ES-I3 (cell line): Measurements from ENCODE around the gene PCNX4.

Experiments used
- H3K36me3 ChIP-seq: 2 replicates; pipeline ENCODE4 v1.6.1; 2013; ENCODE audit warnings: mild to moderate bottlenecking, low read length, control low read depth, moderate library complexity; ENCODE audit not compliant: insufficient read depth
- H3K4me1 ChIP-seq: 2 replicates; pipeline ENCODE4 v1.6.1; 2013; ENCODE audit warnings: mild to moderate bottlenecking, control low read depth, low read length; ENCODE audit not compliant: insufficient read depth
- H3K9ac ChIP-seq: 2 replicates; pipeline ENCODE4 v1.6.1; 2013; ENCODE audit warnings: low read depth, mild to moderate bottlenecking, low read length, moderate library complexity
- H3K9me3 ChIP-seq: 2 replicates; pipeline ENCODE4 v1.6.1; 2013; ENCODE audit warnings: mild to moderate bottlenecking, low read length, moderate library complexity; ENCODE audit not compliant: control insufficient read depth, insufficient read depth

Gene PCNX4

DNA sequence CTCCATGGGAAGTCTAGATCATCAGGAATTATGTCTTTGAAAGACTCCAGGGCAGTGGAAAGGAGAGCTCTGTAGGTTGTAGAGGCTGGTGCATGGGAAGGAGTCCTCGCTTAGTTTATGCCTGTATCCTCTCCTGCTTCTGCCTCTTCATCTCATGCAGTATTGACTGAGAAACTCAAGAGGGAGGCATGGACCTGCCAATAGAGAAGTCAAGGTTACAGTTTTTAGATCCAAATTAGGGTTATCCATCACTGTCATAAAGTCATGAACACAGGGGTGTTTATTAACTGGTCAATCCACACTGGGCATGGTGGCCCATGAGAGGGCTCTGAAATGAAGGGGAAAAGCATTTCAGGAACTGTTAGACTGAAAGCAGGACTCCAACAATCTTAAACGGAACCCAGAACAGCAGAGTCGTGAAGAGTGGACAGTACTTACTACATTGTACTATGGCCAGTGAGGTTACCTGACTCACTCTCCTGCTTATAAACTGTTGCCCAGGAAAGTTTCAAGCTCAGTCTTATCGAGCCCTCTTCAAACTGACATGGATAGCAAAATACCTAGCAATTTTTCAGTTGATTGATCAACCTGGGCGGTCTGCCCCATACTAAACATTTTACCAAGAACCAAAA, 103.6 kb downstream of the PCNX4 start:
- peaks cover 10% of the 10 kb centered on the region; the same call in 1 of the 2 replicates for H3K4me1 ChIP-seq
- no peak overlapping the region for H3K9ac ChIP-seq
- H3K9me3 ChIP-seq = 0 out of 2 replicates have a peak, but pooled peaks cover 3% of the 10 kb centered on the region
- H3K36me3 ChIP-seq = no peaks in the 10 kb centered on the region

GRCh38 chr14:60196291-60196690, 104.6 kb downstream of the PCNX4 start:
- Histone ChIP-seq H3K4me1 (peaks cover 10% of the 10 kb centered on the region; the same call in 1 of the 2 replicates), H3K36me3 (no peaks in the 10 kb centered on the region), H3K9ac (no peak overlapping the region), H3K9me3 (0 out of 2 replicates have a peak, but pooled peaks cover 3% of the 10 kb centered on the region)

- H3K4me1 ChIP-seq = peaks cover 10% of the 10 kb centered on the region; the same call in 1 of the 2 replicates
- no peaks in the 10 kb centered on the region for H3K36me3 ChIP-seq
- H3K9me3 ChIP-seq = 0 out of 2 replicates have a peak, but pooled peaks cover 3% of the 10 kb centered on the region
- H3K9ac ChIP-seq = no peak overlapping the region
These were observed 106.0 kb downstream of the PCNX4 start for GRCh38 chr14:60197629-60198303.

GRCh38 chr14:60199321-60199720, 107.6 kb downstream of the PCNX4 start:
- Histone ChIP-seq H3K9ac (no peak overlapping the region), H3K36me3 (no peaks in the 10 kb centered on the region), H3K4me1 (peaks cover 16% of the 10 kb centered on the region), H3K9me3 (0 out of 2 replicates have a peak, but pooled peaks cover 3% of the 10 kb centered on the region)

DNA sequence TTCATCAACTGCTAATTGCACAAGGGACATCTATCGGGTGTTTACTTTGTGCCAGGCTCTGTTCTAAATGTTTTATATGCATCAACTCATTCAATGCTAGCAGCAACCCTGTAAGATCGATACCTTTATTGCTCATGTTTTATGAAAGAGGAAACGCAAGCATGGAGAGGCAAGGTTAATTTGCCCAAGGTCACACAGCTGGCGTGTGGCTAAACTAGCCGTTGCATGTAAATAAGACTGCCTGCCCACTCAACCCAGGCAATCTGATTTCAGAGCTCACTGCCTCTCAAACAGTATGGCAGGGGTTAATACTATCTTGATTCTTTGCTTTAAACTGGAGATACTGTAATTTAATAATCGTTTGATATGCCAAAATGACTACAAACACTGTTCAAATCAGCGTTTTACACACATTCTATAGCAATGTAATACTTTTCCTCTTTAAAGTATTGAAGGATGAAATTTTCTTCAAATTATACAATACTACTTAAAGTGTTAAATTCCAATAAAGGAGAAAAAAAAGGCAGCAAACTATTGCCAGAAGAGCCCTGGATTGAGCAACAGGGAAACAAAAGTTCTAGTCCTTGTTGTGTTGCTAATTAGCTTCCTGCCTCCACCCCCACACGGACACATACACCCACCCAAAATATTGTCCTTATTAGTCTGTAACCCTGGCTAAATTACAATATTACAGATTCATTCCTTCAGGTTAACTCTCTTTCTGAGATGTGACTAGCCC, 112.5 kb downstream of the PCNX4 start:
- H3K9ac ChIP-seq = no peak overlapping the region
- peaks cover 14% of the 10 kb centered on the region for H3K4me1 ChIP-seq

DNA sequence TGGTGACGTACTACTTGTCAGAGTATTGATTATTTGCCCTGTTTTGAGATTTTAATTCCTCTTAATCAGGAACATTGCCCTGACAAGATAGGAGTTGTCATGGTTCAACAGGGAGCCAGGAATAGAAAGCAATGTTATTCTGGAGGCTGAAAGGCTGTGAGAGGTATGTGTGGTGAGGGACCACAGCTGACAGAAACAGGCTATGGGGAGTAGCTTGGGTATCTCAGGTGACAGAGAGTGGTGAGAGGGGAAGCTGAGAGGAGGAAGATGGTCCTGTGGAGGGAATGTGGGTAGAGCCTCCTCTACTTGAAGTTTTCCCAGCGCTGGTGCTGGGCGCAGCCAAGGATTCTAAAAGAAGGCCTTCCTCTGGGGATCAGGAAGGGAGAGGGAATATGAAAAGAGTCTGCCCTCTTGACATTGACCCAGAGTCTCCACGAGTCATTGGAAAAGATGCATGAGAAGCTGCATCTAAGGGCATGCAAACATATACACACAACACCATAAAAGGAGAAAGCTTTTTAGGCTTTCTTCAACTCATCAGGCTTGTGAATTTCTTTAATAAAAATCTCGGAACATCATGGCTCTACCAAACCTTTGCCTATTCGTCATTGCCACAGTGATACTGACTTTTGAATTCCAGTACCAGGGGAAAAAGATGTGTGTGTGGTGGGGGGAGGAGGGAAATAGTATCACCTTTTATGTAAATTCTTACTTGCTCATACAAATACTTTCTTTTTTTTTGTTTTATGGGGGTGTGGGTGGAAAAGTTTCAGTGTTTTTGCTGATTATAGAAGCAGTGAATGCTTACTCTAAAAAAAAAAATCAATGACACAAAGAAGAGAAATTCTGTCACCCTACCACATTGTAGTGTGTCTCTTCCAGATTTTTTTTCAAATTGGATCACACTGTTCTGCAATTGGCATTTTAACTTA, 113.4 kb downstream of the PCNX4 start:
- Histone ChIP-seq H3K9me3 (no peaks in the 10 kb centered on the region), H3K36me3 (no peaks in the 10 kb centered on the region), H3K9ac (no peak overlapping the region), H3K4me1 (peaks cover 14% of the 10 kb centered on the region)

More for the DNA sequence above, 112.5 kb downstream of the PCNX4 start:
- no peaks in the 10 kb centered on the region for H3K36me3 ChIP-seq
- 0 out of 2 replicates have a peak, but pooled peaks cover 3% of the 10 kb centered on the region for H3K9me3 ChIP-seq

- H3K36me3 ChIP-seq = no peaks in the 10 kb centered on the region
- no peak overlapping the region for H3K9ac ChIP-seq
- peaks cover 14% of the 10 kb centered on the region for H3K4me1 ChIP-seq
- H3K9me3 ChIP-seq = no peaks in the 10 kb centered on the region
These were observed 114.5 kb downstream of the PCNX4 start for GRCh38 chr14:60206249-60206670.

GRCh38 chr14:60206837-60207533, 115.3 kb downstream of the PCNX4 start:
- H3K9ac ChIP-seq = no peak overlapping the region
- H3K36me3 ChIP-seq = no peaks in the 10 kb centered on the region
- peaks cover 19% of the 10 kb centered on the region for H3K4me1 ChIP-seq
- no peaks in the 10 kb centered on the region for H3K9me3 ChIP-seq

DNA sequence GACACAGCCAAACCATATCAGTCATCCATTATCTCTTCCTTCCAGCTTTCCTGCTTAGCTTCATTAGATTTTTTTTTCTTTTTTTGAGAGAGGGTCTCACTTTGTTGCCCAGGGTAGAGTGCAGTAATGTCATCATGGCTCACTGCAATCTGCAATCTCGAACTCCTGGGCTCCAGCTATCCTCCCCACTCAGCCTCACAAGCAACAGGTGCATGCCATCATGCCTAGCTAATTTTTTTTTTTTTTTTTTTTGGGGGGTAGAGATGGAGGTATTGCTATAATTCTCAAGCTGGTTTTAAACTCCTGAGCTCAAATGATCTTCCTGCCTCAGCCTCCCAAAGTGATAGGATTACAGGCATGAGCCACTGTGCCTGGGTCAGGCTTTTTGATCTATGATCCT, 119.0 kb downstream of the PCNX4 start:
- H3K4me1 ChIP-seq = peaks cover 5% of the 10 kb centered on the region; the same call in 1 of the 2 replicates
- no peaks in the 10 kb centered on the region for H3K9me3 ChIP-seq
- H3K36me3 ChIP-seq = no peaks in the 10 kb centered on the region
- no peak overlapping the region for H3K9ac ChIP-seq

GRCh38 chr14:60211153-60211552, 119.4 kb downstream of the PCNX4 start:
- H3K4me1 ChIP-seq = peaks cover 9% of the 10 kb centered on the region; the same call in 1 of the 2 replicates
- H3K9me3 ChIP-seq = no peaks in the 10 kb centered on the region
- no peaks in the 10 kb centered on the region for H3K36me3 ChIP-seq
- H3K9ac ChIP-seq = no peak overlapping the region

DNA sequence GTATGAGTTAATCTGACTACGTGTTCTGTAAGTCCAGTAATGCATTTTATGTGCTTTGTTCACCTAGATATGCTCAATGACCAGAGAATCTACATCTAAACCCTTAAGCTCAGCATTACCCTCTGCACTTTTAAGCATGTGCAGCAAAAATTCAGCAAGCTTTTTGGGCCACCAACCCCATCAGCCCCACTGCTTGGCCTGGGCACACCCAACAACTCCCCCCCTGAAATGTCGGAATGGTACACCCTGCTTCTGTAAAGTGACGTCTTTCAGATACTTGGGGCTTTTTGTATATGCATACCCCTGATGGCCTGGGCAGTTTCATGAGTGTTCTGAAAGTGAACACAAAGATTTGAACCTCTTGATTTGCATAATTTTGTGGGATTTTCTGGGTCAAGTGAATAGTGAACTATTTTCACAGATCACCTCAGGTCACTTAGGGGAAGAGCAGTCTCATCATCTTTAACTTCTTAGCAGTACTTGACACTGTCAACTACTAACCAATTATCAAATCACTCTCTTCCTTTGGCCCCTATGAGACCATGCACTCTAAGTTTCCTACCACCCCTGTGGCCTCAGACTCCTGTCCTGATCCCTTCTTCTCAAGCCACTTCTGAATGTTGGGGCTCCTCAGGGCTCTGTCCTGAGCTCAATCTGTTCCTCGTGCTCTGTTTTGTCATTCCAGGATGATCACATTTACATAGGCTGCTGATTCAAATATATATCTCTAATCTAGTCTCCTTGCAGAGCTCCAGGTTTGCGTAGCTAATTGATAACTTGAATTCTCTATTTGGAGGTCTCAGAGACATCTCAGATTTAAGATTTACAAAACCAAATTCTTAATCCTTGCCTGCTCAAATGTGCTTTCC, 121.0 kb downstream of the PCNX4 start:
- Histone ChIP-seq H3K9ac (no peak overlapping the region), H3K9me3 (no peaks in the 10 kb centered on the region), H3K36me3 (no peaks in the 10 kb centered on the region), H3K4me1 (peaks cover 9% of the 10 kb centered on the region; the same call in 1 of the 2 replicates)

DNA sequence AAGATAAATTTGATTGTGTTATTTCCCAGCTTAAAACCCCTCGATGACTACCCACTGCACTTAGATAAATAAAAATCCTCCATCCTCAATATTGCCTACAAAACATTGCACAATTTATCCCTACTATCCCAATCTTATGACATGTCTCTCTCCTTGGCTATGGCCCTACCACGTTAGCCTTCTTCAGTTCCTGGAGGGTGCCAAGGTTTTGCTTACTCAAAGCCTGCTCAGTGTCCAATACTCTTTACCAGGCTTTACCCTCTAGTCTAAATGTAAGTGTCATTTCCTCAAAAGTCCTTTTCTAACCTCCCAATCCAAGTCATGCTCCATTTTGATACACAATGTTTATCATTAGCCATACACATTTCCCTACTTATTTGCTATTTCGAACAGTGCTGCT, 122.3 kb downstream of the PCNX4 start:
- no peak overlapping the region for H3K9ac ChIP-seq
- peaks cover 9% of the 10 kb centered on the region; the same call in 1 of the 2 replicates for H3K4me1 ChIP-seq
- H3K9me3 ChIP-seq = no peaks in the 10 kb centered on the region
- no peaks in the 10 kb centered on the region for H3K36me3 ChIP-seq
